Epithelial cell of proximal tubule (primary cell): ENCODE results near the gene ATF2. TPM values are rescaled to one million over a fixed set of nuclear protein-coding genes. Genes with fewer than 3 reads are reported as not detected.

Source experiments
- DNase-seq: peaks from one replicate; pipeline ENCODE4 v3.0.0-alpha.2; 2011; ENCODE audit warnings: low read depth
- H3K4me3 ChIP-seq: 2 replicates; pipeline ENCODE4 v1.5.1; 2011; ENCODE audit warnings: low read depth, mild to moderate bottlenecking, low read length
- total RNA-seq: library from RNA; depleted of rRNA; stranded (reverse); fragments of >200 nt; gene quantifications from 2 replicates; pipeline ENCODE4 v1.2.3, GENCODE V29; 2015
- TF ChIP-seq, protein P1 (sequence below): conservative IDR thresholded peaks from 2 replicates; pipeline ENCODE4 v1.5.1; 2012; ENCODE audit warnings: low read depth, mild to moderate bottlenecking, low read length

The ATF2 gene
- total RNA-seq, 1 donor from 2014 or later, result 47.5 TPM

DNA sequence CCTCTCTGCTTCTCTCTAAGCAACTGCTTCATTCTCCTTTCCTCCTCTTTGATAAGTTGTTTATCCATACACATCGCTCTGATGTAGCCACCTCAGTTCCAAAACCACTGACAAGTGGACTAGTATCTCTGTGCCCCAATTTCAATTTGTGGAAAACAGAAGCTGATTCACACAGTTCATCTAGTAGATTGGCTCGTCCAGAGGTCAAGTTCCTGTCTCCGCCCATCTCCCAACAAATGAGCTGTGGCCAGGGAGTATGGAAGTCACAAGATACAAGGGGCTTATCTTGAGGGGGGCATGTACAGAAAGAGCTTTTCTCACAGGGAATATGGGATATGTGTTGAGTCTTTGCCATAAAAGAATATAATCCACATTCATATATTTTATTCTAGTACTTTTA lies 145.1 kb downstream of the ATF2 start:
- DNase-seq, result no peak
- H3K4me3 ChIP-seq, result no peak overlapping the region
- TF ChIP-seq, protein P1, sequence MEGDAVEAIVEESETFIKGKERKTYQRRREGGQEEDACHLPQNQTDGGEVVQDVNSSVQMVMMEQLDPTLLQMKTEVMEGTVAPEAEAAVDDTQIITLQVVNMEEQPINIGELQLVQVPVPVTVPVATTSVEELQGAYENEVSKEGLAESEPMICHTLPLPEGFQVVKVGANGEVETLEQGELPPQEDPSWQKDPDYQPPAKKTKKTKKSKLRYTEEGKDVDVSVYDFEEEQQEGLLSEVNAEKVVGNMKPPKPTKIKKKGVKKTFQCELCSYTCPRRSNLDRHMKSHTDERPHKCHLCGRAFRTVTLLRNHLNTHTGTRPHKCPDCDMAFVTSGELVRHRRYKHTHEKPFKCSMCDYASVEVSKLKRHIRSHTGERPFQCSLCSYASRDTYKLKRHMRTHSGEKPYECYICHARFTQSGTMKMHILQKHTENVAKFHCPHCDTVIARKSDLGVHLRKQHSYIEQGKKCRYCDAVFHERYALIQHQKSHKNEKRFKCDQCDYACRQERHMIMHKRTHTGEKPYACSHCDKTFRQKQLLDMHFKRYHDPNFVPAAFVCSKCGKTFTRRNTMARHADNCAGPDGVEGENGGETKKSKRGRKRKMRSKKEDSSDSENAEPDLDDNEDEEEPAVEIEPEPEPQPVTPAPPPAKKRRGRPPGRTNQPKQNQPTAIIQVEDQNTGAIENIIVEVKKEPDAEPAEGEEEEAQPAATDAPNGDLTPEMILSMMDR, result no peak

Other genes with a start within 250 kb of the ATF2 start
- 12.2 and 22.5 TPM in 2 replicates for gene CHN1, start 162.8 kb downstream of the ATF2 start, total RNA-seq
- gene ATP5MC3, start 13.5 kb upstream of the ATF2 start, total RNA-seq, result 362 and 366 TPM in 2 replicates